DMS79 (cell line): ENCODE results near the gene CHN1.
A peak's percentile ranks its signal among the peaks of the same experiment; 100 is the strongest.

Experiments
- DNase-seq: peaks from one replicate; lab custom pipeline; 2025; lab: John Stamatoyannopoulos, UW

The CHN1 gene

GRCh38 chr2:174768557-174768956, 236.6 kb downstream of the CHN1 start:
- no peak for DNase-seq

- no peak for DNase-seq
These were observed 238.9 kb downstream of the CHN1 start for GRCh38 chr2:174766271-174766670.

GRCh38 chr2:174765576-174765975, 239.6 kb downstream of the CHN1 start:
- no peak for DNase-seq

GRCh38 chr2:174764280-174765255, 240.6 kb downstream of the CHN1 start, which contains the start of gene CHRNA1:
CHRNA1 (minus strand) TSS chr2:174764472; CDS start chr2:174764394, 78 bp downstream.
- DNase-seq = peak; percentile 74

GRCh38 chr2:174763780-174764179, 241.4 kb downstream of the CHN1 start:
- no peak for DNase-seq

- DNase-seq = no peak
These were observed 242.7 kb downstream of the CHN1 start for GRCh38 chr2:174762464-174762863.

GRCh38 chr2:174761837-174762236, 243.3 kb downstream of the CHN1 start:
- no peak for DNase-seq

- DNase-seq = no peak
These were observed 244.2 kb downstream of the CHN1 start for GRCh38 chr2:174760845-174761473.

- no peak for DNase-seq
These were observed 245.7 kb downstream of the CHN1 start for GRCh38 chr2:174759381-174760065.

- DNase-seq = no peak
These were observed 248.4 kb downstream of the CHN1 start for GRCh38 chr2:174756743-174757142.

GRCh38 chr2:174753038-174753633, 252.0 kb downstream of the CHN1 start:
- DNase-seq = no peak

GRCh38 chr2:174752403-174753037, 252.7 kb downstream of the CHN1 start:
- no peak for DNase-seq

GRCh38 chr2:174750923-174751441, 254.2 kb downstream of the CHN1 start:
- no peak for DNase-seq

- DNase-seq = no peak
These were observed 255.4 kb downstream of the CHN1 start for GRCh38 chr2:174749793-174750192.

GRCh38 chr2:174748948-174749347, 256.2 kb downstream of the CHN1 start:
- peak; percentile 15 for DNase-seq
